HEK293 (cell line): ENCODE results near the gene ODAD4.

Experiments
- CTCF ChIA-PET: fragments of 350-600 bp; formaldehyde crosslinking; extraction: SDS; loops from one replicate; lab custom pipeline; 2021; ENCODE audit warnings: antibody characterized with exemption; lab: Yijun Ruan, JAX
- POLR2A ChIA-PET: fragments of 300-600 bp; formaldehyde crosslinking; extraction: SDS; loops from one replicate; lab custom pipeline; 2020; ENCODE audit warnings: antibody characterized with exemption, inconsistent platforms; lab: Yijun Ruan, JAX
- H3K27ac ChIP-seq: fragments of 200-500 bp; sonication (Bioruptor generic); 2 replicates; pipeline ENCODE4 v1.5.1; 2014; ENCODE audit warnings: low read depth, low read length, control low read depth, inconsistent platforms; ENCODE audit errors: extremely low read depth
- H3K36me3 ChIP-seq, 2 experiments: fragments of 200-500 bp in 1 of 2; sonication (Bioruptor generic) in 1 of 2; 1 replicate in 1 of 2; 2 replicates in 1 of 2; pipeline ENCODE4 v1.5.1; 2014 to 2017; ENCODE audit warnings: inconsistent platforms in 2 of 2, low read length in 2 of 2; ENCODE audit not compliant: control insufficient read depth in 2 of 2, insufficient read depth in 1 of 2
- H3K4me1 ChIP-seq: fragments of 200-500 bp; sonication (Bioruptor generic); 2 replicates; pipeline ENCODE4 v1.5.1; 2014; ENCODE audit warnings: mild to moderate bottlenecking, low read length, inconsistent platforms; ENCODE audit not compliant: control insufficient read depth, insufficient read depth
- H3K4me3 ChIP-seq: 2 replicates; pipeline ENCODE4 v1.5.1; 2011; ENCODE audit warnings: low read depth, mild to moderate bottlenecking, control low read depth, low read length, moderate library complexity
- H3K9me3 ChIP-seq: fragments of 200-500 bp; sonication (Bioruptor generic); 2 replicates; pipeline ENCODE4 v1.5.1; 2014; ENCODE audit warnings: low read depth, low read length, inconsistent platforms; ENCODE audit not compliant: control insufficient read depth, insufficient read depth
- GLIS2 ChIP-seq: fragments of 450-650 bp; formaldehyde crosslinking; IDR thresholded peaks from 2 replicates; pipeline ENCODE4 v1.5.1; 2016; ENCODE audit warnings: missing biosample characterization, missing genetic modification characterization
- HOXD13 ChIP-seq: sonication (generic); formaldehyde crosslinking; IDR thresholded peaks from 2 replicates; pipeline ENCODE4 v1.8.0; 2022; ENCODE audit warnings: missing genetic modification reagents, borderline replicate concordance
- MEIS1 ChIP-seq: sonication (generic); formaldehyde crosslinking; IDR thresholded peaks from 2 replicates; pipeline ENCODE4 v1.8.1; 2022; ENCODE audit warnings: missing genetic modification reagents, mild to moderate bottlenecking, borderline replicate concordance
- MYNN ChIP-seq: fragments of 450-650 bp; formaldehyde crosslinking; IDR thresholded peaks from 2 replicates; pipeline ENCODE4 v1.5.1; 2016; ENCODE audit warnings: missing biosample characterization, missing genetic modification characterization, borderline replicate concordance
- PRDM4 ChIP-seq: fragments of 450-650 bp; formaldehyde crosslinking; IDR thresholded peaks from 2 replicates; pipeline ENCODE4 v1.5.1; 2017; ENCODE audit warnings: missing biosample characterization, missing genetic modification characterization
- REPIN1 ChIP-seq: fragments of 450-650 bp; formaldehyde crosslinking; IDR thresholded peaks from 2 replicates; pipeline ENCODE4 v1.5.1; 2017; ENCODE audit warnings: missing biosample characterization, missing genetic modification characterization, low read depth
- WT1 ChIP-seq: fragments of 450-650 bp; formaldehyde crosslinking; IDR thresholded peaks from 2 replicates; pipeline ENCODE4 v1.5.1; 2016; ENCODE audit warnings: missing biosample characterization, missing genetic modification characterization
- ZFP3 ChIP-seq: fragments of 450-650 bp; formaldehyde crosslinking; IDR thresholded peaks from 2 replicates; pipeline ENCODE4 v1.5.1; 2016; ENCODE audit warnings: low read depth, missing biosample characterization, missing genetic modification characterization
- ZNF26 ChIP-seq: fragments of 450-650 bp; formaldehyde crosslinking; IDR thresholded peaks from 2 replicates; pipeline ENCODE4 v1.5.1; 2016; ENCODE audit warnings: missing biosample characterization, missing genetic modification characterization
- ZNF280C ChIP-seq: fragments of 450-650 bp; formaldehyde crosslinking; IDR thresholded peaks from 2 replicates; pipeline ENCODE4 v1.5.1; 2016; ENCODE audit warnings: missing biosample characterization, missing genetic modification characterization
- ZNF324 ChIP-seq: fragments of 450-650 bp; formaldehyde crosslinking; IDR thresholded peaks from 2 replicates; pipeline ENCODE4 v1.5.1; 2016; ENCODE audit warnings: missing biosample characterization, missing genetic modification characterization
- ZNF366 ChIP-seq: fragments of 450-650 bp; formaldehyde crosslinking; conservative IDR thresholded peaks from 2 replicates; pipeline ENCODE4 v1.5.1; 2016; ENCODE audit warnings: missing biosample characterization, missing genetic modification characterization
- ZNF513 ChIP-seq: fragments of 450-650 bp; IDR thresholded peaks from 2 replicates; pipeline ENCODE4 v1.5.1; 2018; ENCODE audit warnings: missing biosample characterization, missing genetic modification characterization
- ZNF580 ChIP-seq: fragments of 450-650 bp; formaldehyde crosslinking; IDR thresholded peaks from 2 replicates; pipeline ENCODE4 v1.5.1; 2016; ENCODE audit warnings: missing biosample characterization, missing genetic modification characterization
- ZNF600 ChIP-seq: fragments of 450-650 bp; formaldehyde crosslinking; IDR thresholded peaks from 2 replicates; pipeline ENCODE4 v1.5.1; 2016; ENCODE audit warnings: missing biosample characterization, missing genetic modification characterization
- ZNF610 ChIP-seq: fragments of 450-650 bp; formaldehyde crosslinking; IDR thresholded peaks from 2 replicates; pipeline ENCODE4 v1.5.1; 2016; ENCODE audit warnings: missing biosample characterization, missing genetic modification characterization, borderline replicate concordance
- ZNF623 ChIP-seq: fragments of 450-650 bp; formaldehyde crosslinking; IDR thresholded peaks from 2 replicates; pipeline ENCODE4 v1.5.1; 2016; ENCODE audit warnings: missing biosample characterization, missing genetic modification characterization
- ZNF624 ChIP-seq: fragments of 450-650 bp; formaldehyde crosslinking; IDR thresholded peaks from 2 replicates; pipeline ENCODE4 v1.5.1; 2017; ENCODE audit warnings: missing biosample characterization, missing genetic modification characterization
- ZNF629 ChIP-seq: fragments of 450-650 bp; formaldehyde crosslinking; IDR thresholded peaks from 2 replicates; pipeline ENCODE4 v1.5.1; 2017; ENCODE audit warnings: missing biosample characterization, missing genetic modification characterization
- ZNF660 ChIP-seq: fragments of 450-650 bp; IDR thresholded peaks from 2 replicates; pipeline ENCODE4 v1.5.1; 2018; ENCODE audit warnings: missing biosample characterization, mild to moderate bottlenecking, missing genetic modification characterization
- ZNF701 ChIP-seq: fragments of 450-650 bp; formaldehyde crosslinking; IDR thresholded peaks from 2 replicates; pipeline ENCODE4 v1.5.1; 2016; ENCODE audit warnings: missing biosample characterization, missing genetic modification characterization
- ZNF707 ChIP-seq: fragments of 450-650 bp; formaldehyde crosslinking; IDR thresholded peaks from 2 replicates; pipeline ENCODE4 v1.5.1; 2016; ENCODE audit warnings: missing biosample characterization, missing genetic modification characterization
- ZNF776 ChIP-seq: fragments of 450-650 bp; formaldehyde crosslinking; IDR thresholded peaks from 2 replicates; pipeline ENCODE4 v1.5.0; 2017; ENCODE audit warnings: missing biosample characterization, missing genetic modification characterization, borderline replicate concordance
- ZNF777 ChIP-seq: fragments of 450-650 bp; formaldehyde crosslinking; IDR thresholded peaks from 2 replicates; pipeline ENCODE4 v1.5.1; 2017; ENCODE audit warnings: missing biosample characterization, missing genetic modification characterization, borderline replicate concordance
- ZSCAN18 ChIP-seq: fragments of 450-650 bp; formaldehyde crosslinking; IDR thresholded peaks from 2 replicates; pipeline ENCODE4 v1.5.1; 2016; ENCODE audit warnings: missing biosample characterization, missing genetic modification characterization

ODAD4 gene

GRCh38 chr17:41894791-41895331 is 35.6 kb upstream of the ODAD4 start (continued):
- TF ChIP-seq ZNF629 (tag by site-specific recombination) (peak; percentile 95), ZNF707 (tag by site-specific recombination) (no peak), ZNF660 (tag by site-specific recombination) (peak; percentile 70; the same call in 1 of the 2 replicates), ZNF324 (tag by site-specific recombination) (0 out of 2 replicates have a peak, but pooled peaks have one; percentile 25), GLIS2 (tag by site-specific recombination) (0 out of 2 replicates have a peak, but pooled peaks have one; percentile 7), ZNF580 (no peak), MEIS1 (CRISPR knock-in tag) (no peak), ZFP3 (no peak), ZNF366 (tag by site-specific recombination) (peak; percentile 91), MYNN (tag by site-specific recombination) (no peak)

- no peak for TF ChIP-seq PRDM4 (tag by site-specific recombination)
- no peak for TF ChIP-seq ZNF513 (tag by site-specific recombination)
- no peak for TF ChIP-seq ZNF624
- no peak for TF ChIP-seq HOXD13 (CRISPR knock-in tag)
- TF ChIP-seq ZSCAN18 (tag by site-specific recombination) = no peak
- TF ChIP-seq ZNF777 = no peak
- no peak for TF ChIP-seq REPIN1 (tag by site-specific recombination)
- no peak for TF ChIP-seq ZNF600
- TF ChIP-seq ZNF26 (tag by site-specific recombination) = no peak
- TF ChIP-seq ZNF776 (tag by site-specific recombination) = no peak
- no peak for TF ChIP-seq ZNF280C (tag by site-specific recombination)
- TF ChIP-seq ZNF610 = no peak
- TF ChIP-seq ZNF623 (tag by site-specific recombination) = no peak
- TF ChIP-seq WT1 (tag by site-specific recombination) = no peak
- TF ChIP-seq ZNF701 (tag by site-specific recombination) = no peak
- no peak for TF ChIP-seq ZNF324 (tag by site-specific recombination)
- Histone ChIP-seq H3K9me3 (no peaks in the 10 kb centered on the region), H3K4me1 (no peaks in the 10 kb centered on the region), H3K4me3 (no peak overlapping the region), H3K27ac (0 out of 2 replicates have a peak overlapping the region, but pooled peaks have one; percentile 11), H3K36me3 (peaks cover 80 to 95% of the 10 kb centered on the region in 2 experiments)
- POLR2A ChIA-PET = interaction anchor here (0.6 to 2.1 kb wide), 3 partner anchors 35 to 204 kb away, joined by 3 to 7 read pairs (median 3); partner anchors contain the start of gene ODAD4
- CTCF ChIA-PET = interaction anchor here (0.7 to 1.3 kb wide), 2 partner anchors 7 to 94 kb away, joined by 3 read pairs; no protein-coding TSS in a partner anchor
These were observed 34.8 kb upstream of the ODAD4 start for GRCh38 chr17:41895617-41896016.
